Hepatocyte (in vitro differentiated cells): ENCODE results near the gene BPIFB2. TPM values are rescaled to one million over a fixed set of nuclear protein-coding genes. Genes with fewer than 3 reads are reported as not detected.

Experiments
- DNase-seq: peaks from one replicate; pipeline ENCODE4 v3.0.0-alpha.2; 2016; ENCODE audit warnings: low spot score
- H2AFZ ChIP-seq: fragments of 200-600 bp; sonication (generic); 2 replicates; pipeline ENCODE4 v1.6.0; 2016; ENCODE audit warnings: antibody characterized with exemption, mild to moderate bottlenecking
- H3K27ac ChIP-seq: fragments of 200-600 bp; sonication (generic); 2 replicates; pipeline ENCODE4 v1.5.1; 2016; ENCODE audit warnings: mild to moderate bottlenecking
- H3K27me3 ChIP-seq: fragments of 200-600 bp; sonication (generic); 2 replicates; pipeline ENCODE4 v1.6.1; 2016
- H3K36me3 ChIP-seq: fragments of 200-600 bp; sonication (generic); replicated peaks from 2 replicates; pipeline ENCODE4 v1.5.1; 2016; ENCODE audit warnings: low read depth; ENCODE audit not compliant: insufficient read depth
- H3K4me1 ChIP-seq: fragments of 200-600 bp; sonication (generic); 2 replicates; pipeline ENCODE4 v1.5.1; 2016; ENCODE audit warnings: mild to moderate bottlenecking, moderate library complexity; ENCODE audit not compliant: insufficient read depth
- H3K4me2 ChIP-seq: fragments of 200-600 bp; sonication (generic); 2 replicates; pipeline ENCODE4 v1.6.0; 2016
- H3K4me3 ChIP-seq: fragments of 200-600 bp; sonication (generic); 2 replicates; pipeline ENCODE4 v1.5.1; 2016; ENCODE audit warnings: mild to moderate bottlenecking
- H3K79me2 ChIP-seq: fragments of 200-600 bp; sonication (generic); 2 replicates; pipeline ENCODE4 v1.6.0; 2017; ENCODE audit warnings: mild to moderate bottlenecking
- H3K9me2 ChIP-seq: fragments of 200-600 bp; sonication (generic); replicated peaks from 2 replicates; pipeline ENCODE4 v1.6.0; 2017; ENCODE audit warnings: mild to moderate bottlenecking; ENCODE audit not compliant: insufficient read depth
- H3K9me3 ChIP-seq: fragments of 200-600 bp; sonication (generic); 2 replicates; pipeline ENCODE4 v1.5.1; 2016; ENCODE audit warnings: low read depth, mild to moderate bottlenecking
- H4K20me1 ChIP-seq: fragments of 200-600 bp; sonication (generic); 2 replicates; pipeline ENCODE4 v1.6.0; 2016; ENCODE audit warnings: mild to moderate bottlenecking; ENCODE audit not compliant: insufficient read depth, poor library complexity, severe bottlenecking
- CTCF ChIP-seq: fragments of 200-600 bp; sonication (generic); IDR thresholded peaks from 2 replicates; pipeline ENCODE4 v1.5.1; 2016; ENCODE audit warnings: antibody characterized with exemption, mild to moderate bottlenecking; ENCODE audit not compliant: poor library complexity
- EZH2 ChIP-seq: fragments of 200-600 bp; sonication (generic); IDR thresholded peaks from 2 replicates; pipeline ENCODE4 v1.6.1; 2016; ENCODE audit warnings: antibody characterized with exemption, mild to moderate bottlenecking, borderline replicate concordance
- EZH2phosphoT487 ChIP-seq: fragments of 200-600 bp; sonication (generic); IDR thresholded peaks from one replicate; pipeline ENCODE4 v1.6.1; 2018; ENCODE audit warnings: antibody characterized with exemption, mild to moderate bottlenecking, low read depth, moderate library complexity; ENCODE audit not compliant: unreplicated experiment, severe bottlenecking
- WGBS: methylation state at CpG from one replicate; pipeline ENCODE4 v1.1.6; 2016; ENCODE audit warnings: low lambda C conversion rate; ENCODE audit errors: missing lambda C conversion rate; 5-methylcytosine and 5-hydroxymethylcytosine counted together
- polyA plus RNA-seq: library from polyadenylated mRNA; unstranded; fragments of >200 nt; fragmentation: Nextera tagmentation; extraction: Ambion mirVana; gene quantifications from 2 replicates; pipeline ENCODE4 v1.2.1, GENCODE V29; 2016
- total RNA-seq: library from RNA; depleted of rRNA; stranded (reverse); fragments of >200 nt; gene quantifications from 2 replicates; pipeline ENCODE4 v1.2.3, GENCODE V29; 2014

Gene BPIFB2
- total and polyA plus RNA-seq, 2 experiments from 2014 or later: 0.30 to 0.70 TPM

GRCh38 chr20:32984196-32984595, 23.3 kb upstream of the BPIFB2 start:
- no peak for TF ChIP-seq EZH2
- TF ChIP-seq CTCF: no peak
- no peak overlapping the region for H2AFZ ChIP-seq
- no peaks in the 10 kb centered on the region for H3K9me3 ChIP-seq
- WGBS: 68% methylated on average over 7 of the region's 7 CpGs
- DNase-seq: peak; percentile 70
- H3K4me3 ChIP-seq: no peak overlapping the region
- no peak overlapping the region for H3K4me2 ChIP-seq
- no peaks in the 10 kb centered on the region for H4K20me1 ChIP-seq
- H3K36me3 ChIP-seq: no peaks in the 10 kb centered on the region
- H3K4me1 ChIP-seq: peaks cover 12% of the 10 kb centered on the region
- H3K27ac ChIP-seq: no peak overlapping the region
- H3K79me2 ChIP-seq: no peaks in the 10 kb centered on the region
- no peaks in the 10 kb centered on the region for H3K9me2 ChIP-seq
- no peaks in the 10 kb centered on the region for H3K27me3 ChIP-seq

- Histone ChIP-seq H3K36me3 (no peaks in the 10 kb centered on the region), H3K79me2 (no peaks in the 10 kb centered on the region), H3K4me2 (no peak overlapping the region), H3K4me3 (no peak overlapping the region), H3K9me3 (no peaks in the 10 kb centered on the region), H2AFZ (no peak overlapping the region), H4K20me1 (no peaks in the 10 kb centered on the region), H3K9me2 (no peaks in the 10 kb centered on the region), H3K4me1 (peaks cover 12% of the 10 kb centered on the region), H3K27ac (no peak overlapping the region), H3K27me3 (no peaks in the 10 kb centered on the region)
- 91% methylated on average over 9 of the region's 9 CpGs for WGBS
- no peak for TF ChIP-seq EZH2
- no peak for TF ChIP-seq CTCF
- no peak for TF ChIP-seq EZH2phosphoT487
- no peak for DNase-seq
Measured at GRCh38 chr20:32984631-32985354, 22.7 kb upstream of the BPIFB2 start.

- Histone ChIP-seq H2AFZ (no peak overlapping the region), H3K79me2 (no peaks in the 10 kb centered on the region), H3K4me1 (peaks cover 12% of the 10 kb centered on the region), H3K27ac (no peak overlapping the region), H3K27me3 (no peaks in the 10 kb centered on the region), H4K20me1 (no peaks in the 10 kb centered on the region), H3K9me2 (no peaks in the 10 kb centered on the region), H3K36me3 (no peaks in the 10 kb centered on the region), H3K4me3 (no peak overlapping the region), H3K9me3 (no peaks in the 10 kb centered on the region), H3K4me2 (no peak overlapping the region)
- 91% methylated on average over 6 of the region's 6 CpGs for WGBS
- no peak for TF ChIP-seq CTCF
- no peak for TF ChIP-seq EZH2
- TF ChIP-seq EZH2phosphoT487: no peak
- DNase-seq: no peak
Measured at GRCh38 chr20:32985596-32985995, 21.9 kb upstream of the BPIFB2 start.
